Effector memory CD4-positive, alpha-beta T cell (primary cell): ENCODE results near the gene CUTA.
"Not testable (repeated sequence)": the region's sequence is repeated elsewhere in the genome, so short reads cannot be mapped to it uniquely, and the experiment has no call there.

Experiments
- DNase-seq, 3 donors: peaks; one replicate each; pipeline ENCODE4 v3.0.0-alpha.2; 2020
- H3K27ac ChIP-seq: 2 replicates; pipeline ENCODE4 v1.7.0; 2013; ENCODE audit warnings: mild to moderate bottlenecking, low read length, moderate library complexity; ENCODE audit not compliant: insufficient read depth, poor library complexity, severe bottlenecking
- H3K27me3 ChIP-seq: replicated peaks from 2 replicates; pipeline ENCODE4 v1.7.0; 2013; ENCODE audit warnings: mild to moderate bottlenecking, low read length; ENCODE audit not compliant: insufficient read depth, control insufficient read depth, poor library complexity, severe bottlenecking
- H3K36me3 ChIP-seq: 2 replicates; pipeline ENCODE4 v1.7.0; 2013; ENCODE audit warnings: mild to moderate bottlenecking, low read length, moderate library complexity; ENCODE audit not compliant: control insufficient read depth, insufficient read depth
- H3K4me1 ChIP-seq: 2 replicates; pipeline ENCODE4 v1.7.0; 2013; ENCODE audit warnings: low read length, mild to moderate bottlenecking; ENCODE audit not compliant: control insufficient read depth, insufficient read depth, poor library complexity, severe bottlenecking
- H3K4me3 ChIP-seq: 2 replicates; pipeline ENCODE4 v1.7.0; 2013; ENCODE audit warnings: low read length, low read depth, mild to moderate bottlenecking; ENCODE audit not compliant: insufficient read depth, poor library complexity, severe bottlenecking
- H3K9me3 ChIP-seq: 2 replicates; pipeline ENCODE4 v1.7.0; 2013; ENCODE audit warnings: mild to moderate bottlenecking, low read length, moderate library complexity; ENCODE audit not compliant: control insufficient read depth

CUTA gene

DNA sequence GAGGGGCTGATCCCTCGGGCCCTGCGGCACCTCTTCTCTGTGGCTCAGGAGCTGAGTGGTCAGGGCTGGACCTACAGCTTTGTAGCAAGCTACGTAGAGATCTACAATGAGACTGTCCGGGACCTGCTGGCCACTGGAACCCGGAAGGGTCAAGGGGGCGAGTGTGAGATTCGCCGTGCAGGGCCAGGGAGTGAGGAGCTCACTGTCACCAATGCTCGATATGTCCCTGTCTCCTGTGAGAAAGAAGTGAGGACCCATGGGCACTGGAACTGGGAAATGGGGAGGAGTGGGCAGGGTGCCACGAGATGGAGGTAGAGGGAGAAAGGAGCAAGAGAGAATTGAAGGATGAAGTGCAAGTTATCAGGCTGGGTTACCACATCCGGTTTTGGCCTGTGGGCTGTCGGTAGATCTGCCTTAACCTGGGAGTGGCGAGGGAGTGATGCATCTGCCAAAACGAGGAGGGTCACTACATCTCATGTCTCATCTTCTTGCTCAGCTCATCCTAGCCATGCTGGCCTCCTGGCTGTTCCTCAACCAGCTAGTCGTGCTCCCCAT is 12.4 kb downstream of the CUTA start:
- Histone ChIP-seq H3K27me3 (no peaks in the 10 kb centered on the region), H3K4me3 (no peak overlapping the region), H3K9me3 (no peaks in the 10 kb centered on the region), H3K27ac (no peak overlapping the region), H3K36me3 (no peaks in the 10 kb centered on the region), H3K4me1 (peaks cover 10% of the 10 kb centered on the region)
- no peak for DNase-seq

- H3K9me3 ChIP-seq: no peaks in the 10 kb centered on the region
- peaks cover 8% of the 10 kb centered on the region for H3K4me1 ChIP-seq
- no peaks in the 10 kb centered on the region for H3K27me3 ChIP-seq
- DNase-seq: no peak
- no peak overlapping the region for H3K4me3 ChIP-seq
- no peaks in the 10 kb centered on the region for H3K36me3 ChIP-seq
- H3K27ac ChIP-seq: no peak overlapping the region
These were observed 13.0 kb downstream of the CUTA start for GRCh38 chr6:33404884-33405283.

- H3K4me3 ChIP-seq, H3K27me3 ChIP-seq, H3K9me3 ChIP-seq, H3K27ac ChIP-seq, H3K4me1 ChIP-seq, DNase-seq, H3K36me3 ChIP-seq: not testable (repeated sequence)
These were observed 18.0 kb downstream of the CUTA start for GRCh38 chr6:33399881-33400280.

GRCh38 chr6:33398601-33399000 is 19.3 kb downstream of the CUTA start:
- not testable (repeated sequence) for H3K27me3 ChIP-seq, H3K4me1 ChIP-seq, H3K9me3 ChIP-seq, H3K36me3 ChIP-seq, DNase-seq, H3K27ac ChIP-seq, H3K4me3 ChIP-seq

DNA sequence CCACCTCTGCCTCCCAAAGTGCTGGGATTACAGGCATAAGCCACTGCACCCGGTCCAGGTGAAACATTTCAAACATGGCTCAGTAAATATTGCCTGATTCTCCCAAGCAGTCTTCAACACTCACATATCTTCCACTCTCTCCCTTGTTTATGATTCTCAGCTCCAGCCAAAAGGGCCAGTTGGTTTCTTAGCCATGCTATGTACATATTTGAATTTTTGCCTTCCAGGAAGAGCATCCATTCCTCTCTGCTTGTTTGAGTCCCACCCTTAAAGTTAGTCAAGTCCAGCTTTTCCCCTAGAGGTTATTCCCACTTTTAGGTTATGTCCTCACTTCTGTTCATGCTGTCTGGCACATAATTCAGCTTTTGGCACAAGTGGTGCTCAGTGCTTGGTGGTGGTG is 20.4 kb downstream of the CUTA start:
- Histone ChIP-seq H3K27me3 (no peaks in the 10 kb centered on the region), H3K27ac (no peak overlapping the region), H3K4me1 (no peaks in the 10 kb centered on the region), H3K4me3 (no peak overlapping the region), H3K36me3 (no peaks in the 10 kb centered on the region), H3K9me3 (no peaks in the 10 kb centered on the region)
- DNase-seq: no peak

DNA sequence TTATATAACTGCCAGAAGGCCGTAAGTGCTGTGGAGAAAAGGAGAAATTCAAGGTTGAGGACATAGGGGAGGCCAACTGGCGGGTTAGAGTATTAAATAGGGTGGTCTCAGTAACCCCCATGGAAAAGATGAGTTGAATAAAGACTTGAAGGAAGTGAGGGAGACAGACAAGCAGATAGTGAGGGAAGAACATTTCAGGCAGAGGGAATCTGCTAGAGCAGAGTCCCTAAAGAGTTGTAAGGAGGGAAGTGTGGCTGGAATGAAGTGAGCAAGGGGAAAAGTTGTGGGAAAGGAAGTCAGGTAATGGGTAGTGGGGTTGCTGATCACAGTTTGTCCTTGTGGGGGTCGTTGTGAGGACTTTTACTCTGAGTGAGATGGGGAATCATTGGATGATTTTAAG is 24.9 kb downstream of the CUTA start:
- no peak for DNase-seq
- H3K4me3 ChIP-seq: no peak overlapping the region
- H3K27ac ChIP-seq: no peak overlapping the region
- H3K27me3 ChIP-seq: no peaks in the 10 kb centered on the region
- H3K36me3 ChIP-seq: no peaks in the 10 kb centered on the region
- H3K9me3 ChIP-seq: no peaks in the 10 kb centered on the region
- H3K4me1 ChIP-seq: peaks cover 13% of the 10 kb centered on the region

DNA sequence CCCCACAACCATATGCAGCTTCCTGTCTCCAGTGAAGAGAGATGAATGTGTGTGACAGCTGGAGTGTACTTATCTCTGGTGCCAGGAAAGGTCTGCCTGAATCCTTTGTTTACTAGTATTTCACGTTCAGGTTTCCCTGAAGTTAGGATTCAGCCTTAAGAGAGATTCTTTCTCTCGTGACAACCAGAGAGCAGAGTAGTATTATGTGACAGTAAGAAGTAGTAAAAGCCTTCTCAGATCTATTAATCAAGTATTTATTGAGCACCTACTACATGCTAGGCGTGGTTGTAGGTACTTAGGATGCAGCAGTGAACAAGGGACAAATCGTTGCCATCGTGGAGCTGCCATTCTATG is 25.3 kb downstream of the CUTA start:
- H3K27ac ChIP-seq: no peak overlapping the region

GRCh38 chr6:33391922-33392594 is 25.8 kb downstream of the CUTA start:
- H3K27me3 ChIP-seq: no peaks in the 10 kb centered on the region
- no peaks in the 10 kb centered on the region for H3K36me3 ChIP-seq
- peak overlapping the region; percentile 24 for H3K27ac ChIP-seq
- H3K4me1 ChIP-seq: peaks cover 13% of the 10 kb centered on the region
- no peaks in the 10 kb centered on the region for H3K9me3 ChIP-seq
- H3K4me3 ChIP-seq: peak overlapping the region; percentile 54
- DNase-seq: no peak

More for the DNA sequence above, 25.3 kb downstream of the CUTA start:
- H3K36me3 ChIP-seq: no peaks in the 10 kb centered on the region
- no peaks in the 10 kb centered on the region for H3K9me3 ChIP-seq
- H3K4me3 ChIP-seq: no peak overlapping the region
- H3K4me1 ChIP-seq: peaks cover 13% of the 10 kb centered on the region
- H3K27me3 ChIP-seq: no peaks in the 10 kb centered on the region
- DNase-seq: no peak

- Histone ChIP-seq H3K36me3 (no peaks in the 10 kb centered on the region), H3K4me1 (peaks cover 13% of the 10 kb centered on the region)
- peak; percentile 98 to 99 (median 99) for DNase-seq
These were observed 26.5 kb downstream of the CUTA start, which contains the start of gene KIFC1 for GRCh38 chr6:33391278-33391921. KIFC1 (plus strand) TSS chr6:33391823; CDS start chr6:33391986, 163 bp downstream.

GRCh38 chr6:33390767-33391277 is 27.1 kb downstream of the CUTA start:
- H3K4me1 ChIP-seq: peaks cover 13% of the 10 kb centered on the region
- H3K27ac ChIP-seq: peak overlapping the region; percentile 71
- no peak overlapping the region for H3K4me3 ChIP-seq
- H3K36me3 ChIP-seq: no peaks in the 10 kb centered on the region
- no peaks in the 10 kb centered on the region for H3K9me3 ChIP-seq
- no peak for DNase-seq
- H3K27me3 ChIP-seq: no peaks in the 10 kb centered on the region

More at GRCh38 chr6:33391278-33391921, 26.5 kb downstream of the CUTA start, which contains the start of gene KIFC1:
- Histone ChIP-seq H3K27ac (peak within 1 kb of the TSS; percentile 71), H3K27me3 (no peaks in the 10 kb centered on the region), H3K4me3 (peak within 1 kb of the TSS; percentile 54), H3K9me3 (no peaks in the 10 kb centered on the region)
